NAMALWA (cell line): ENCODE data around the gene CARS1.

Experiments
- DNase-seq: peaks from one replicate; pipeline ENCODE4 v3.0.0-alpha.2; 2015; ENCODE audit warnings: low spot score

CARS1 gene

DNA sequence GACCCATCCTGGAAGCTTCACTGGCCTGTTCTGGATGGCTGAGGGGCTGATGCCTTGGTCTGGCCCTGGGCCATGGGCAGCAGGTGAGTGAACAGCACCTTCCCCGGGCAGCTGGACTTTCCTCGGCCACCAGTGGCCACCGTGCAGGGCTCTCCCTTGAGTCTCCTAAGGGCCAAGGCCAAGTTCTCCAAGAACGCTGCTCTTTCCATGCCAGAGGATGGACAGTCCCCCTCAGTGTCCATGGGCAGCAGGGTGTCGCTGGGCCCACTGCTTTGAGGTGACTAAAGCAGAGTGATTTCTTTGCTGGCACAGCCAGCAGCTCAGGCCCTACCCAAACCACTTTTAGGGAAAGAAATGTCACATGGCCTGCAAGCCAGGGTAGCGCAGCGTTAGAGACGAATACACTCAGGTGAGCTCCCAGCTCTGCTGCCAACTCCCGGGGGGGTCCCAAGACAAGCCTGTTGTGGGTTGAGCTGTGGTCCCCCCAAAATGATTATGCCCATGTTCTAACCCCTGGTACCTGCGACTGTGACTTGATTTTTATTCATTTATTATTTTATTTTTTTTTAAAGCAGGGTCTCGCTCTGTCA, 3.3 kb upstream of the CARS1 start:
- DNase-seq: no peak

GRCh38 chr11:3058753-3059664, 1.8 kb upstream of the CARS1 start:
- peak; percentile 50 for DNase-seq

- DNase-seq: peak; percentile 71
Measured at GRCh38 chr11:3056296-3057068, 741 bp downstream of the CARS1 start.

- DNase-seq: no peak
Measured at GRCh38 chr11:3055891-3056290, 1.3 kb downstream of the CARS1 start.

GRCh38 chr11:3052567-3052966, 4.7 kb downstream of the CARS1 start:
- no peak for DNase-seq

DNA sequence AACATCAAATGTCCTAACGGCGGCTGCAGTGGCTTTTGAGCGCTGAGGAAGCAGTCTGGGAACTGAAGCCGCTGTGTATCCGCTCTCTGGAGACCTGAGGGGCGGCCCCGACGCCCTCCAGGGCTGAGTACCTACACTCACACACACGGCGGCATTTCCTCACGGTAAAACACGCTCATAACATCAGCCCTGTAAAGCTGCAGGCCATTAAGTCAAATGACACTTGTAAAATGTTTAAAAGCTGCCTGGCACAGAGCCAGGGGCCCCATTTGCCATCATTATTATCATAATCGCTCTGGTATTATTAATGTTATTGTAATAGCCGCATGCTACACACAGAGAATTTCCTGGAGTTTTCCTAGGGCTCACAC, 5.1 kb downstream of the CARS1 start:
- no peak for DNase-seq

DNA sequence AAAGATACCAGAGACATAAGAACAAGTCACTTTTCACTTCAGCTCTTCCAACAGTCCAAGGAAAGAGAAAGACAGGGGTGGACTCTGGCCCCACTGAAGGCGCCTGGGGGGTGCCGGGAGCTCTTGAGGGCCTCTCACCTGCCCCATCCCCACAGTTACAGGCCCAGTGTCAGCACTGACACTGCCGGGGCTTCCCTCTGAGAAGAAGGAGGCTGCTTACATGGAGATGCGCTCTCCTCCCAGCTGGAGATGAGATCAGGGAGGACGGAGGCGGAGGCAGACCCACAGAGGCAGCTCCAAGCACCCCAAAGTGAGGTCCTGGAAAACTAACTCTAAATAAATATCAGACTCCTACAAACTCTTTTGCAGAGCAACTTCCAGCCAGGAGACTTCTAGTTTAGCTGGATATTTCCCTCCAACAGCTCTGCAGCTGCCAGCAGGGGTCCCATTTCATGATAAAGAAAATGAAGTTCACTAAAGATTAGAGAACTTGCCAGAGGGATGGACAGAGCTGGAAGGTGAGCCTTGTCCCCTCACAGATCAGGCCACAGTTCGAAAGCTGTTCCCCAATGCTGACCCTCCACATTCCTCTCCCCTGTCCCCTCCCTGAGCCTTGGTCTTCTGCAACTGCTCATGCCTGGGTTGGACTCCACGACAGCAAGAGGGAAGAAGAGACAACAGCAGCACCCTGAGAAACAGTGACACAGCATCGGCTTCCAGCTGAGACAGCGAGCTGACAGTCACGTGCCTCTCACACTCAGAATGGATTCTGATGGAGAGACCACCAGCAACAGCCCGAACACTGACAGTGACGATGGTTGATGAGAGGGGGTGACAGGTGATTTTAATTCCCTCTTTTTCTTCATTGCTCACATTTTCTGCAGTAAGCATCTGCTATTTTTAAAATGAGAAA, 5.8 kb downstream of the CARS1 start:
- DNase-seq: no peak

DNA sequence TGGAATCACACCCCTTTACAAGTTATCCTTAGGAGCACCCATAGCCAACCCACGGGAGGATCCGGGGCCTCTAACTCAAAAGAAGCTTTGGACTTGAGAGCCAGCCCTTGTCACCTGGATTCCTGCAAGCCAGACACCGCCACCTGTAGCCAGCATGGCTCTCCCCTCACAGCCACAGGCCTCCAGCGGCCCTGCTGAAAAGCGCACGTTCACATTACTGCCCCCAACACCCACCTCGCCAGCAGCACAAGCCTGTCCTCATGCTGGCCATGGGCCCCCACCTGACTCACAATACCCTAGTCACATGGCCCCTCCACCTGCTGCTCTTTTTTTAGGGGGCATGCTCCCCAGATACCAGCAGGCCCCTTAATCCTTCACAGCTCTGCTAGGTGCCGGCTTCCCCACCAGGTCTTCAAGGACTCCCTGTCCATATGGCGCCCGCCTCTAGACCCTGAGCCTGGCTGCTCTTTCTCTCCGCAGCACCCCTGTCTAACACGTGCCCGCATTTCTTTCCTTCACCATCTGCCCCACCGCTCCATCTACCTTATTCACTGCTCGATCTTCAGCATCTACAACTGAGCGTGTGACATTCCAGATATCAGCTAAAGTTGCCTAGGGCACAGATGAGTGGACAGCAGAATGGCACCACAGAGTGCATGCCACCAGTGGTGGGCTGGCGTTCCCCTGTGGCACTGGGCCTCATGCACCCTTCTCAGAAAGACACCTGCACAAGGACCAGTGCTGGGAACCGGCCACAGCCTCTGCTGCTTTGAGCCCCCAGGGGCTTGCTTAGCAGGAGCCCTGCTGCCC, 6.6 kb downstream of the CARS1 start:
- no peak for DNase-seq

GRCh38 chr11:3049430-3050243, 7.6 kb downstream of the CARS1 start:
- peak; percentile 70 for DNase-seq

- no peak for DNase-seq
Measured at GRCh38 chr11:3047637-3048036, 9.6 kb downstream of the CARS1 start.

DNA sequence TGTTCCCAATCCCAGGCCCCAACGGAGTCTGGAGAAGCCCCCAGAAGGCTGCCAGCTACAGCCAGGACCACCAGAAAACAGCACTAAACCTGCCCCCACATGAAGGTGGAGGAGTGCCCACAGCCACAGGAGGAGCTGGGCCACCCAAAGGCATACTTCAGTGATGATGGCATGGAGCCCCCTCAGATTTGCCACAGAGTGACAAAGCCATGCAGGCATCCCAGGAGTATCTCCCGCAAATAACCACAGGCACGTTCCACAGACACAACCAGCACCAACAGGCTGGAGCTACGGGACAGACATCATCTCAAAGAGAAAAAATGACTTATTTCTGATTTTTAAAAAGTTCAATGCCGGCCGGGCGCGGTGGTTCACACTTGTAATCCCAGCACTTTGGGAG, 10.6 kb downstream of the CARS1 start:
- DNase-seq: no peak

DNA sequence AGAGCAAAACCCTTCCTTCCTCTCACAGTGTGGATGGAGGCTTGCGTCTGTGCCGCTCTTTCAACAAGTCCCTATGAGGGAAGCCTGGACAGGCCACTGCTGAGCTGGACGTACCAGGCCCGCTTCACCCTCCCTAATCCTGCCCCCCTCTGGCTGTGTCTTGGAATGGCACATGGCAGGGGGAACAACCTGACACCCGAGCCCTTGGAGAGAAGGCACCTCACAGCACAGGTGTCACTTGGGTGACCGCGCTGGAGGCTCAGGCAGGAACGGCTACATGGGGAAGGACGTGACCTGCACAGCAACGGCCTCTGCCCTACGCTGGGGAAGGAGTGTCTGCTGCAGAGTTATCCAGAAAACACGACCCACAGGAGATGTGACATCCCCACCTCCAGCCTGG, 11.0 kb downstream of the CARS1 start:
- no peak for DNase-seq

DNA sequence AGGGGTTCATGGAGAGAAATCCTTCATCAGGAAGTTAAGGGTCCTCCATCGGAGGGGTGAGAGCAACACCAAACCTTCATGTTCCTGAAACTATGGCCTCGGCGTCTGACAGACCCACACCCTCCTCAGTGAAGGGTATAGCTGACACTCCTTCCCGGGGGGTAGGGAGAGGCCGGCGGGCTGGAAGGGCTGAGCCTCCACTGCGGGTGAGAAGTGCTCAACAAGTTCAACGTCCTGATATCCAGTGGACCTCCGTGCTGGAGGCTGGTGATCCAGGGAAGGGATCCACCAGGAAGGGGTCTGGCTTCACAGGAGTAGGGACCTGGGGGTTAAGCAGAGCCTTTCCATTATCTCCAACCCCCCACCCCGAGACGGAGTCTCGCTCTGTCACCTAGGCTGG, 12.3 kb downstream of the CARS1 start:
- DNase-seq: no peak

- no peak for DNase-seq
Measured at GRCh38 chr11:3044004-3044403, 13.2 kb downstream of the CARS1 start.

GRCh38 chr11:3043315-3043871, 13.8 kb downstream of the CARS1 start:
- no peak for DNase-seq

GRCh38 chr11:3042496-3043314, 14.5 kb downstream of the CARS1 start:
- DNase-seq: no peak

- no peak for DNase-seq
Measured at GRCh38 chr11:3041699-3042441, 15.4 kb downstream of the CARS1 start.

DNA sequence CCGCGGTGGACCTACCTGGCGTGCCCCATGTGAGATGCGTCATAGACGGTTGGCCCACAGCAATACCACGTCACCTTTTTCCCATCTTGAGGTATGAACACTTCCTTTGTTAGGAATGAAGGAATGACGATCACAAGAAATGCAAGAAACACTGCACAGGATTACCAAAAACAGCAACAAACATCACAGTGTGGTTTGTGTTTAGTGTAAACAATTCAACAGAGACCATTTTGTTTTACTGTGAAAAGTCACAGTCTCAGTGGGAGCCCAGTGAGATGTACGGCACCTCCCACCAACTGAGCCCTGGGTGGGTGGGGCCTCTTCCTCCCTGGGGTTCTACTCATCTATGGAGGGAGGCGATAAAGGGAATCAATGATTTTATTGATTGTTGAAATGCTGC, 16.3 kb downstream of the CARS1 start:
- no peak for DNase-seq
